H1 (cell line): ENCODE data around the gene JMJD8. TPM values are rescaled to one million over a fixed set of nuclear protein-coding genes. Genes with fewer than 3 reads are reported as not detected.
A peak's percentile ranks its signal among the peaks of the same experiment; 100 is the strongest.

Experiments
- CTCF ChIA-PET: fragments of 300-600 bp; sonication (Branson Sonifier 250); formaldehyde crosslinking; loops from one replicate; lab custom pipeline; 2021; ENCODE audit not compliant: partially characterized antibody; lab: Charles Lee
- POLR2A ChIA-PET: fragments of 300-600 bp; sonication (Branson Sonifier 250); formaldehyde crosslinking; loops from one replicate; lab custom pipeline; 2021; ENCODE audit warnings: inconsistent platforms; ENCODE audit not compliant: partially characterized antibody; lab: Charles Lee
- DNase-seq, 2 experiments: peaks; one replicate each; pipeline versions ENCODE4 v3.0.0 to v3.0.0-alpha.2; 2010 to 2022; ENCODE audit warnings: low spot score in 2 of 2, low read depth in 1 of 2, mixed read lengths in 1 of 2
- FAIRE-seq: peaks from 2 replicates; lab custom pipeline; 2011; peaks lifted over from hg19 to GRCh38; lab: Jason Lieb, UNC
- H2AFZ ChIP-seq: 2 replicates; pipeline ENCODE4 v1.8.1; 2012; ENCODE audit warnings: low read length, inconsistent platforms
- H2AK5ac ChIP-seq: 2 replicates; pipeline ENCODE4 v1.6.1; 2013; ENCODE audit warnings: low read depth, low read length
- H2BK120ac ChIP-seq: replicated peaks from 2 replicates; pipeline ENCODE3; 2013; ENCODE audit warnings: low read depth, low read length, inconsistent platforms
- H2BK12ac ChIP-seq: 2 replicates; pipeline ENCODE4 v1.6.1; 2013; ENCODE audit warnings: low read depth, low read length
- H2BK15ac ChIP-seq: 2 replicates; pipeline ENCODE4 v1.6.1; 2013; ENCODE audit warnings: low read length
- H2BK20ac ChIP-seq: 2 replicates; pipeline ENCODE4 v1.6.1; 2013; ENCODE audit warnings: low read length
- H2BK5ac ChIP-seq: 2 replicates; pipeline ENCODE4 v1.6.1; 2013; ENCODE audit warnings: low read depth, low read length
- H3K14ac ChIP-seq: 2 replicates; pipeline ENCODE4 v1.6.1; 2013; ENCODE audit warnings: inconsistent platforms; ENCODE audit not compliant: insufficient read length
- H3K18ac ChIP-seq: 2 replicates; pipeline ENCODE4 v1.6.1; 2013; ENCODE audit warnings: low read length; ENCODE audit errors: extremely low read depth
- H3K23ac ChIP-seq: 2 replicates; pipeline ENCODE4 v1.6.1; 2013; ENCODE audit warnings: inconsistent platforms; ENCODE audit not compliant: insufficient read length
- H3K23me2 ChIP-seq: 2 replicates; pipeline ENCODE4 v1.6.1; 2013; ENCODE audit warnings: low read depth, low read length
- H3K27ac ChIP-seq: 2 replicates; pipeline ENCODE4 v1.6.1; 2011; ENCODE audit warnings: low read depth, low read length, inconsistent platforms
- H3K27me3 ChIP-seq, 4 experiments: replicated peaks in 1 of 4; 1 replicate in 1 of 4; 2 replicates in 3 of 4; pipeline versions ENCODE4 v1.6.1 to v1.8.1; 2011 to 2013; ENCODE audit warnings: low read length in 3 of 4, mild to moderate bottlenecking in 3 of 4, inconsistent platforms in 2 of 4, mixed read lengths in 2 of 4, moderate library complexity in 1 of 4; ENCODE audit not compliant: control insufficient read depth in 3 of 4, insufficient read depth in 3 of 4; ENCODE audit errors: extremely low read depth in 1 of 4
- H3K36me3 ChIP-seq, 4 experiments: 2 replicates each; pipeline versions ENCODE4 v1.6.1 to v1.8.1; 2011 to 2013; ENCODE audit warnings: mild to moderate bottlenecking in 4 of 4, low read length in 3 of 4, moderate library complexity in 2 of 4, control low read depth in 1 of 4, inconsistent platforms in 1 of 4; ENCODE audit not compliant: insufficient read depth in 4 of 4, control insufficient read depth in 2 of 4
- H3K4ac ChIP-seq: replicated peaks from 2 replicates; pipeline ENCODE3; 2013; ENCODE audit warnings: low read length, low read depth, mixed read lengths, inconsistent platforms; ENCODE audit not compliant: insufficient read length
- H3K4me1 ChIP-seq, 4 experiments: replicated peaks in 1 of 4; 1 replicate in 1 of 4; 2 replicates in 3 of 4; pipeline versions ENCODE4 v1.6.1 to v1.8.1; 2011 to 2013; ENCODE audit warnings: low read length in 3 of 4, inconsistent platforms in 2 of 4, mixed read lengths in 1 of 4; ENCODE audit not compliant: insufficient read depth in 4 of 4, control insufficient read depth in 3 of 4
- H3K4me2 ChIP-seq, 2 experiments: 2 replicates each; pipeline versions ENCODE4 v1.6.1 to v1.8.1; 2011 to 2013; ENCODE audit warnings: low read depth in 2 of 2, low read length in 2 of 2, control low read depth in 1 of 2, inconsistent platforms in 1 of 2, mild to moderate bottlenecking in 1 of 2; ENCODE audit not compliant: insufficient read depth in 1 of 2
- H3K4me3 ChIP-seq, 4 experiments: fragments of 200-600, 300-600 bp in 1 of 4; sonication (generic), shearing (Covaris generic), sonication (Bioruptor Twin) in 1 of 4; 2 replicates each; pipeline versions ENCODE4 v1.5.1 to v1.8.1; 2011 to 2016; ENCODE audit warnings: low read length in 4 of 4, low read depth in 3 of 4, control low read depth in 2 of 4, inconsistent platforms in 2 of 4, mild to moderate bottlenecking in 2 of 4, mixed read lengths in 1 of 4, moderate library complexity in 1 of 4; ENCODE audit not compliant: insufficient read depth in 2 of 4; ENCODE audit errors: extremely low read depth in 1 of 4
- H3K56ac ChIP-seq: replicated peaks from 2 replicates; pipeline ENCODE3; 2013; ENCODE audit warnings: low read depth, mild to moderate bottlenecking, mixed read lengths, low read length, inconsistent platforms; ENCODE audit not compliant: insufficient read length
- H3K79me1 ChIP-seq: 2 replicates; pipeline ENCODE4 v1.6.1; 2013; ENCODE audit warnings: low read depth, low read length, control low read depth
- H3K79me2 ChIP-seq, 2 experiments: 2 replicates each; pipeline versions ENCODE4 v1.6.1 to v1.8.1; 2012 to 2013; ENCODE audit warnings: low read length in 2 of 2, mild to moderate bottlenecking in 2 of 2, inconsistent platforms in 1 of 2; ENCODE audit not compliant: insufficient read depth in 2 of 2, control insufficient read depth in 1 of 2
- H3K9ac ChIP-seq, 4 experiments: replicated peaks in 1 of 4; 1 replicate in 1 of 4; 2 replicates in 3 of 4; pipeline versions ENCODE4 v1.6.1 to v1.8.1; 2011 to 2013; ENCODE audit warnings: low read depth in 3 of 4, low read length in 3 of 4, control low read depth in 2 of 4, mild to moderate bottlenecking in 2 of 4, moderate library complexity in 2 of 4, inconsistent platforms in 1 of 4; ENCODE audit errors: extremely low read depth in 1 of 4
- H3K9me3 ChIP-seq, 2 experiments: 2 replicates each; pipeline versions ENCODE4 v1.6.1 to v1.8.1; 2012 to 2013; ENCODE audit warnings: mild to moderate bottlenecking in 2 of 2, moderate library complexity in 2 of 2, control low read depth in 1 of 2, inconsistent platforms in 1 of 2, low read depth in 1 of 2, low read length in 1 of 2, mixed read lengths in 1 of 2; ENCODE audit not compliant: insufficient read depth in 2 of 2
- H4K20me1 ChIP-seq, 2 experiments: replicated peaks in 1 of 2; 2 replicates each; pipeline versions ENCODE3 to v1.8.1; 2011 to 2013; ENCODE audit warnings: inconsistent platforms in 2 of 2, low read length in 2 of 2, mild to moderate bottlenecking in 1 of 2; ENCODE audit not compliant: insufficient read depth in 2 of 2, control insufficient read depth in 1 of 2
- H4K5ac ChIP-seq: 2 replicates; pipeline ENCODE4 v1.6.1; 2013; ENCODE audit warnings: low read length, low read depth, mixed read lengths, inconsistent platforms; ENCODE audit not compliant: insufficient read length
- H4K8ac ChIP-seq: 2 replicates; pipeline ENCODE4 v1.8.0; 2013; ENCODE audit warnings: mild to moderate bottlenecking, moderate library complexity, low read length, inconsistent platforms; ENCODE audit not compliant: insufficient read depth; ENCODE audit errors: extremely low read depth
- H4K91ac ChIP-seq: replicated peaks from 2 replicates; pipeline ENCODE3; 2013; ENCODE audit warnings: low read length, mixed read lengths, inconsistent platforms; ENCODE audit not compliant: insufficient read length
- USF2 ChIP-seq: IDR thresholded peaks from 2 replicates; pipeline ENCODE4 v1.6.1; 2011; ENCODE audit warnings: low read length, improper control_type of control experiment
- WGBS, 2 experiments: shearing (Covaris generic) in 1 of 2; methylation state at CpG; one replicate each; pipeline versions ENCODE4 v1.1.6 to v1.1.7; 2013 to 2015; ENCODE audit warnings: low lambda C conversion rate in 2 of 2, mixed read lengths in 2 of 2, inconsistent platforms in 1 of 2, low coverage in 1 of 2, missing lambda C conversion rate in 1 of 2; ENCODE audit not compliant: insufficient replicate concordance in 2 of 2, insufficient coverage in 1 of 2, insufficient read length in 1 of 2; ENCODE audit errors: extremely low coverage in 1 of 2, missing lambda C conversion rate in 1 of 2; 5-methylcytosine and 5-hydroxymethylcytosine counted together
- polyA plus RNA-seq, 7 experiments: library from polyadenylated mRNA; depleted of rRNA in 3 of 7; stranded (reverse) in 5 of 7; unstranded in 2 of 7; fragments of >200 nt in 5 of 7; fragments of 200-250 nt in 2 of 7; gene quantifications; 1 replicate in 5 of 7; 2 replicates in 1 of 7; 4 replicates in 1 of 7; pipeline versions ENCODE4 v1.2.1 to v1.2.3, GENCODE V29; 2011 to 2013; ENCODE audit warnings: missing spikeins in 2 of 7, mixed read lengths in 2 of 7
- total RNA-seq: library from RNA; stranded (reverse); fragmentation: NEBNext Ultra II Directional; extraction: Animal tissue kit (Norgen Biotek cat#: 25700); gene quantifications from 2 replicates; pipeline ENCODE4 v1.2.1, GENCODE V29; 2021

The JMJD8 gene
- total and polyA plus RNA-seq, 2 of the 8 experiments (the other 6 are each of a cell fraction or from before 2014, with no cell fraction given) = 46.4 to 87.4 TPM

- Histone ChIP-seq H2BK120ac (no peak overlapping the region), H4K91ac (no peak overlapping the region)
- no peak for FAIRE-seq
- no peak for TF ChIP-seq USF2
These were observed 14.5 kb downstream of the JMJD8 start for GRCh38 chr16:669666-670065.

More at GRCh38 chr16:669666-670065, 14.5 kb downstream of the JMJD8 start:
- no peak overlapping the region for H3K18ac ChIP-seq
- WGBS, 2 experiments = 83% methylated on average over 10 of the region's 13 CpGs; no CpG with 5 or more reads in 1 of the 2 experiments
- no peak overlapping the region for H2AK5ac ChIP-seq
- no peak overlapping the region for H3K4me3 ChIP-seq
- no peak overlapping the region for H3K23ac ChIP-seq
- H2BK15ac ChIP-seq = no peak overlapping the region
- POLR2A ChIA-PET = interaction anchor here (17.4 kb wide), 1 partner anchor 9 kb away, joined by 214 read pairs; the partner anchor contains the start of genes JMJD8, RHBDL1 and STUB1
- peaks cover 14 to 44% (median 33%) of the 10 kb centered on the region in 4 experiments for H3K36me3 ChIP-seq
- no peaks in the 10 kb centered on the region for H3K9me3 ChIP-seq
- H3K79me1 ChIP-seq = peaks cover 13% of the 10 kb centered on the region
- peak overlapping the region in 1 of 2 experiments; percentile 46; a peak in 1 of 4 replicates for H3K4me2 ChIP-seq
- H2AFZ ChIP-seq = no peak overlapping the region
- H2BK20ac ChIP-seq = no peak overlapping the region
- CTCF ChIA-PET = interaction anchor here (1.3 to 12.0 kb wide), 3 partner anchors 18 to 144 kb away, joined by 3 to 104 read pairs (median 75); partner anchors contain the start of genes WDR24 and WDR90
- H4K5ac ChIP-seq = no peak overlapping the region
- H4K8ac ChIP-seq = no peak overlapping the region
- H2BK12ac ChIP-seq = no peak overlapping the region
- H4K20me1 ChIP-seq = peaks cover 5 to 30% of the 10 kb centered on the region in 2 experiments
- peaks cover 0 to 10% (median 8%) of the 10 kb centered on the region in 4 experiments; a peak in 6 of 7 replicates for H3K4me1 ChIP-seq
- no peak overlapping the region for H3K56ac ChIP-seq
- no peak overlapping the region for H3K14ac ChIP-seq
- H3K4ac ChIP-seq = no peak overlapping the region
- H3K79me2 ChIP-seq = peaks cover 0 to 13% of the 10 kb centered on the region in 2 experiments; a peak in 1 of 4 replicates
- no peak overlapping the region for H2BK5ac ChIP-seq
- H3K27me3 ChIP-seq = no peaks in the 10 kb centered on the region
- no peak for DNase-seq
- H3K27ac ChIP-seq = no peak overlapping the region
- no peak overlapping the region for H3K9ac ChIP-seq
- H3K23me2 ChIP-seq = peaks cover 5% of the 10 kb centered on the region; the same call in 1 of the 2 replicates
